Activated naive CD8-positive, alpha-beta T cell treated with anti-CD3 and anti-CD28 coated beads, Interleukin-2, amount 10 ng/mL, durations not matched to agents 7 days and 5 days (primary cell): Measurements from ENCODE around the gene VEGFA. TPM values are rescaled to one million over a fixed set of nuclear protein-coding genes. Genes with fewer than 3 reads are reported as not detected.

Source experiments
- ATAC-seq: fragments of 150-1000 bp; cut with Tn5 transposase; one replicate; pipeline ENCODE4 v1.10.0; 2021; ENCODE audit warnings: low read depth, moderate library complexity
- POLR2A ChIA-PET: fragments of 350-600 bp; sonication (Branson Sonifier 250); formaldehyde crosslinking; loops from one replicate; lab custom pipeline; 2021; ENCODE audit warnings: antibody characterized with exemption; lab: Charles Lee
- DNase-seq: peaks from one replicate; pipeline ENCODE4 v3.0.0; 2021
- H3K27ac Mint-ChIP-seq: one replicate; pipeline ENCODE4 v1.8.0; 2022; ENCODE audit warnings: mild to moderate bottlenecking, mixed read lengths
- H3K27me3 Mint-ChIP-seq: one replicate; pipeline ENCODE4 v1.8.0; 2022; ENCODE audit warnings: mild to moderate bottlenecking, moderate library complexity, mixed read lengths
- H3K36me3 Mint-ChIP-seq: one replicate; pipeline ENCODE4 v1.8.0; 2021; ENCODE audit warnings: mild to moderate bottlenecking, mixed read lengths
- H3K4me1 Mint-ChIP-seq: one replicate; pipeline ENCODE4 v1.8.0; 2021; ENCODE audit warnings: mixed read lengths
- H3K4me3 Mint-ChIP-seq: one replicate; pipeline ENCODE4 v1.8.0; 2022; ENCODE audit warnings: mild to moderate bottlenecking, moderate library complexity, mixed read lengths
- H3K9me3 Mint-ChIP-seq: one replicate; pipeline ENCODE4 v1.8.0; 2021; ENCODE audit warnings: mixed read lengths
- total RNA-seq, 2 experiments: library from RNA; stranded (reverse); gene quantifications; one replicate each; pipeline ENCODE4 v1.2.3, GENCODE V29; 2021

The VEGFA gene
- total RNA-seq, 2 experiments from 2014 or later: 33.6 to 39.5 TPM

GRCh38 chr6:43774776-43775534, 4.9 kb downstream of the VEGFA start:
- POLR2A ChIA-PET: interaction anchor here (0.9 to 1.4 kb wide), 4 partner anchors 50 to 304 kb away, joined by 3 to 4 read pairs (median 3); no protein-coding TSS in a partner anchor
- no peaks in the 10 kb centered on the region for H3K9me3 Mint-ChIP-seq
- H3K36me3 Mint-ChIP-seq: peaks cover 16% of the 10 kb centered on the region
- peak overlapping the region; percentile 39 for H3K4me3 Mint-ChIP-seq
- H3K4me1 Mint-ChIP-seq: peaks cover 37% of the 10 kb centered on the region
- H3K27me3 Mint-ChIP-seq: no peaks in the 10 kb centered on the region
- ATAC-seq (no peak), DNase-seq (peak; percentile 66)
- no peak overlapping the region for H3K27ac Mint-ChIP-seq

- Mint-ChIP-seq H3K27ac (no peak overlapping the region), H3K9me3 (no peaks in the 10 kb centered on the region), H3K4me3 (no peak overlapping the region), H3K27me3 (no peaks in the 10 kb centered on the region), H3K36me3 (peaks cover 15% of the 10 kb centered on the region), H3K4me1 (peaks cover 36% of the 10 kb centered on the region)
- ATAC-seq (no peak), DNase-seq (no peak)
- POLR2A ChIA-PET: no interaction called here
Measured at GRCh38 chr6:43775535-43775885, 5.5 kb downstream of the VEGFA start.

- Mint-ChIP-seq H3K4me3 (no peak overlapping the region), H3K4me1 (peaks cover 36% of the 10 kb centered on the region), H3K9me3 (no peaks in the 10 kb centered on the region), H3K36me3 (peaks cover 17% of the 10 kb centered on the region), H3K27me3 (no peaks in the 10 kb centered on the region), H3K27ac (no peak overlapping the region)
- ATAC-seq: no peak
- DNase-seq: no peak
- POLR2A ChIA-PET: no interaction called here
Measured at GRCh38 chr6:43776115-43776798, 6.2 kb downstream of the VEGFA start.

GRCh38 chr6:43776799-43777776, 7.1 kb downstream of the VEGFA start:
- Mint-ChIP-seq H3K9me3 (no peaks in the 10 kb centered on the region), H3K4me3 (no peak overlapping the region), H3K4me1 (peaks cover 34% of the 10 kb centered on the region), H3K36me3 (peaks cover 17% of the 10 kb centered on the region), H3K27ac (no peak overlapping the region), H3K27me3 (no peaks in the 10 kb centered on the region)
- POLR2A ChIA-PET: interaction anchor here (0.6 kb wide), 1 partner anchor 969 kb away, joined by 3 read pairs; no protein-coding TSS in a partner anchor
- ATAC-seq: no peak
- DNase-seq: no peak

- Mint-ChIP-seq H3K9me3 (no peaks in the 10 kb centered on the region), H3K4me3 (no peak overlapping the region), H3K27ac (no peak overlapping the region), H3K4me1 (peaks cover 27% of the 10 kb centered on the region), H3K36me3 (peaks cover 15% of the 10 kb centered on the region), H3K27me3 (no peaks in the 10 kb centered on the region)
- no peak for ATAC-seq
- POLR2A ChIA-PET: no interaction called here
- DNase-seq: no peak
Measured at GRCh38 chr6:43778131-43778855, 8.3 kb downstream of the VEGFA start.

- ATAC-seq (no peak), DNase-seq (no peak)
- no peaks in the 10 kb centered on the region for H3K9me3 Mint-ChIP-seq
- H3K4me1 Mint-ChIP-seq: peaks cover 21% of the 10 kb centered on the region
- no peak overlapping the region for H3K4me3 Mint-ChIP-seq
- peaks cover 18% of the 10 kb centered on the region for H3K36me3 Mint-ChIP-seq
- POLR2A ChIA-PET: no interaction called here
- H3K27me3 Mint-ChIP-seq: no peaks in the 10 kb centered on the region
- H3K27ac Mint-ChIP-seq: no peak overlapping the region
Measured at GRCh38 chr6:43778976-43779851, 9.2 kb downstream of the VEGFA start.

GRCh38 chr6:43779852-43780236, 9.8 kb downstream of the VEGFA start:
- Mint-ChIP-seq H3K27me3 (no peaks in the 10 kb centered on the region), H3K36me3 (peaks cover 22% of the 10 kb centered on the region), H3K9me3 (no peaks in the 10 kb centered on the region), H3K27ac (no peak overlapping the region), H3K4me1 (peaks cover 15% of the 10 kb centered on the region), H3K4me3 (no peak overlapping the region)
- DNase-seq (no peak), ATAC-seq (no peak)
- POLR2A ChIA-PET: no interaction called here

- no peak overlapping the region for H3K4me3 Mint-ChIP-seq
- H3K36me3 Mint-ChIP-seq: peaks cover 25% of the 10 kb centered on the region
- POLR2A ChIA-PET: no interaction called here
- H3K9me3 Mint-ChIP-seq: no peaks in the 10 kb centered on the region
- H3K4me1 Mint-ChIP-seq: peaks cover 11% of the 10 kb centered on the region
- H3K27me3 Mint-ChIP-seq: no peaks in the 10 kb centered on the region
- DNase-seq (no peak), ATAC-seq (no peak)
- no peak overlapping the region for H3K27ac Mint-ChIP-seq
Measured at GRCh38 chr6:43780293-43780692, 10.3 kb downstream of the VEGFA start.

GRCh38 chr6:43780941-43781928, 11.2 kb downstream of the VEGFA start:
- POLR2A ChIA-PET: no interaction called here
- no peak overlapping the region for H3K27ac Mint-ChIP-seq
- peaks cover 26% of the 10 kb centered on the region for H3K36me3 Mint-ChIP-seq

GRCh38 chr6:43781941-43782704, 12.1 kb downstream of the VEGFA start:
- DNase-seq (no peak), ATAC-seq (no peak)
- no peaks in the 10 kb centered on the region for H3K9me3 Mint-ChIP-seq
- peaks cover 25% of the 10 kb centered on the region for H3K36me3 Mint-ChIP-seq
- no peak overlapping the region for H3K4me3 Mint-ChIP-seq
- no peaks in the 10 kb centered on the region for H3K27me3 Mint-ChIP-seq
- peaks cover 1% of the 10 kb centered on the region for H3K4me1 Mint-ChIP-seq
- no peak overlapping the region for H3K27ac Mint-ChIP-seq
- POLR2A ChIA-PET: no interaction called here

More at GRCh38 chr6:43780941-43781928, 11.2 kb downstream of the VEGFA start:
- DNase-seq (no peak), ATAC-seq (no peak)
- H3K4me3 Mint-ChIP-seq: no peak overlapping the region
- H3K9me3 Mint-ChIP-seq: no peaks in the 10 kb centered on the region
- no peaks in the 10 kb centered on the region for H3K27me3 Mint-ChIP-seq
- peaks cover 6% of the 10 kb centered on the region for H3K4me1 Mint-ChIP-seq
